AG08396 (cell line): ENCODE measurements around the gene HUNK.
"Not testable (repeated sequence)": the region's sequence is repeated elsewhere in the genome, so short reads cannot be mapped to it uniquely, and the experiment has no call there.

ENCODE experiments used
- DNase-seq: peaks from one replicate; pipeline ENCODE4 v3.0.0; 2012; ENCODE audit warnings: low spot score, mixed read lengths

Gene HUNK

DNA sequence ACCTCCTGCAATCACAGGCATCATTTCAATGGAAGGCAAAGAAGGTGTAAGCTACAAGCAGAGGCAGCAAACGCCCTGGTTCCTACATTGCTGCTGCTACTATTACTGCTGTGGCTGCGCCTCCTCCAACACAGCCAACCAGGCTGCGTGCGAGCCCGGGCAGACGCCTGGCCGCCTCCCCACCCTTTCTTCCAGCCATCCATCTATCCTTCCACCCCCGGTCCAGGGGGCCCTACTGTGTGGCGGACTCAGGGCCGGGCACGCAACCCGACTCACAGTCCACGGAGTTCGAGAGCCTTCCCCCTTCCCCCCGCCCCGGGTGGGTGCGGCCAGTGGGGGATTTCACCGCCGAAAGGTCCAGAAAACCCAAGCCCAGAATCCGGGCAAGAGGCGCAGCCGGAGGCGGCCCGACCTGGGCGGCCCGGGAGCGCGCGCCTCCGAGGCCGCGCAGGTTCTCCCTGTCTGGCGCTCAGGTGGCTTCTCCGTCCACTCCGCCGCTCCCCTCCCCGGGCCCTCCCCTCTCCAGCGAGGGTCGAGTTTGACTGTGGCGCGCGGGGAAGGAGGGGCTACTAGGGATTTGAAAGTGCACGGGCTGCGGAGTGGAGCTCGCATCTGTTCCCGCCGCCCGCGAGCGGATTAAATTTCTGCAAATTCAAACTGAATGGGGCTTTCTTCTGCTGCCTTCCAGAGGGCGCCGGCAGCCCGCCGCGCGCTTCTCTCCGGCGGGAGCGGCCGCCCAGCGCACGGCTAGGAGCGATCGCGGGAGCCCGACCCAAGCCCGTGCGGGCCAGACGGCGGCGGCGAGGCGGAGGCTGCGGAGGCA, at the start of gene HUNK:
HUNK (plus strand) TSS at position 569 of the 823 bp plus-strand sequence. CDS start 655 bp downstream, outside the sequence.
- peak; percentile 72 for DNase-seq

DNA sequence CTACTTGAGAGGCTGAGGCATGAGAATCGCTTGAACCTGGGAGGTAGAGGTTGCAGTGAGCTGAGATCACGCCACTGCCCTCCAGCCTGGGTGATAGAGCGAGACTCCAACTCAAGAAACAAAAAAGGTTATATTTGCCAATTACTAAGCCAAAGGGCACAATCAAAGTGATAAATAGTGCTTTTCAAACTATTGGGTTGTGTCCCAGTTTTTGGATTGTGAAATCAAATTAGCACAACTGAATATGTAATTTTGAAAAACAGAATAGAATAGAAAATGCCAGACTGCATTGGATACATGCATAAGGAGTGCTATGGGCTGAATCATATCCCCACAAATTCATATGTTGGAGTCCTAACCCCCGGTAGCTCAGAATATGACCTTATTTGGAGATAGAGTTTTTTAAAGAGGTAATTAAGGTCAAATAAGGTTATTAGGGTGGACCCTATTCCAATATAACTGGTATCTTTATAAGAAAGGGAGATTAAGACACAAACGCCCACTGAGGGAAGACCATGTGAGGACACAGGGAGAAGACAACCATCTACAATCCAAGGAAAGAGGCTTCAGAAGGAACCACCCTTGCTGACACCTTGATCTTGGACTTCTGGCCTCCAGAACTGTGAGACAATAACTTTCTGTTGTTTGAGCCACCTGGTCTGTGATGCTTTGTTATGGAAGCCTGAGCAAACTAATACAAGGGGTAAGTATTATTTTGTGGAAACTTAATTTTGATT, 42.9 kb upstream of the HUNK start:
- DNase-seq = no peak

DNA sequence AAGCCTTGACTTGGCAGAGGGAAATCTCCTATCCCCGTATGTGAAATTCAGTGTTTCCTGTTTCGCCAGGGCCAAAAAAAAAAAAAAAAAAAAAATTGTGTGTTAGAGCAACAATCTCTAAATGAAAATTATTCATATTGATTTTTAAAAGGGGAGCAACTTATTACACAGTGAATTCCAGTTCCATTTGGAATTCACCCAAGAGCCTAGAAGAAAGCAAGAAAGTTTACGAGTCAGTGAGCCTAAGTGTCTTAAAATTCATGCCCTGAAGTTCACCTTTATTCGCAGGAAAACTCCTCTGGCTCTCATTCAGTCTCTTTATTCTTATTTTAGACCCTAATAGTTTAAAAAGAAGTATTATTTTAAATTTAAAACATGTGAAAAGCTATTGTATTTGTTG, 42.1 kb upstream of the HUNK start:
- no peak for DNase-seq

DNA sequence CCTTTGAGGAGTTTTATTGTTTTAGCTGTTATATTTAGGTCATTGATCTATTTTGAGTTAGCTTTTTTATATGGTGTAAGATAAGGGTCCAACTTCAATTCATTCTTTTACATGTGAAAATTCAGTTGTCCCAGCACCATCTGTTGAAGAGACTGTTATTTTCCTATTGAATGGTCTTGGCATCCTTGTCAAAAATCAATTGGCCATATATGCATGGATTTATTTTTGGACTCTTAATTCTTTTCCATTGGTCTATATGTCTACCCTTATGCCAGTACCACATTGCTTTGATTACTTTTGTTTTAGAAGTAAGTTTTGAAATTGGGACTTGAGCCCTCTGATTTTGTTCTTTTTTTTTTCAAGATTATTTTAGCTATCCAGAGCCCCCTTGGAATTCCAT, 35.8 kb upstream of the HUNK start:
- no peak for DNase-seq

DNA sequence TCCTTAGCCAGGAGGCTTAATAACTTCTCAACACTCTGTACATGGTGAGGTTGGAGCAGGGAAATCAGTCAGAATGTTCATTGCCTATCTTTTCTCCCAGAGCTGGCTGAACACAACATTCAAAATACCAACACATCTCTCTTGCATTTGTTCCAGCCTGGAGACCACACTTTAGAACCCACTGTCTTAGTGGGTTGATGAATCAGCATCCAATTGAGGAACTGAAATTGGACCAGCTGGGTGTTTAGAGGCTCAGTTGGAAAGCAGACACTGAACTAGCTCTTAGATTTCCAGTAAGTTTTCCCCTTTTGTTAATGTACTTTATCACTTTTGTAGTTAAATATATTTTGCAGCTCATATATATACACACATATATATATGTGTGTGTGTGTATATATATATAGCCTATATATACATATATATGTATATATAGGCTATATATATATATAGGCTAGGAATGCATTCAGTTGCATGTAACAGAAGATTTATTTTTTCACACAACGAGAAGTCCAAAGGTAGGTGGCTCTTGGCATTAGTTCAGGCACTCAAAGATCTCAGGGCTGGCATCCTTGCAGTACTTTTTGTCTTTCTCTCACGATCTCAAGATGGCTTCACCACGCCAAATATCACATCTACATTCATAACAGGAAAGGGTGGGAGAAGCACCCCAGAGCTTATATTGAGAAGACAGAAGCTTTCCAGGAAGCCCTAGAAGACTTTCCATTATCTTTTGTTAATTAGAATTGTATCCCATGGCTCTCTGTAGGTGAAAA, 35.0 kb upstream of the HUNK start:
- no peak for DNase-seq

DNA sequence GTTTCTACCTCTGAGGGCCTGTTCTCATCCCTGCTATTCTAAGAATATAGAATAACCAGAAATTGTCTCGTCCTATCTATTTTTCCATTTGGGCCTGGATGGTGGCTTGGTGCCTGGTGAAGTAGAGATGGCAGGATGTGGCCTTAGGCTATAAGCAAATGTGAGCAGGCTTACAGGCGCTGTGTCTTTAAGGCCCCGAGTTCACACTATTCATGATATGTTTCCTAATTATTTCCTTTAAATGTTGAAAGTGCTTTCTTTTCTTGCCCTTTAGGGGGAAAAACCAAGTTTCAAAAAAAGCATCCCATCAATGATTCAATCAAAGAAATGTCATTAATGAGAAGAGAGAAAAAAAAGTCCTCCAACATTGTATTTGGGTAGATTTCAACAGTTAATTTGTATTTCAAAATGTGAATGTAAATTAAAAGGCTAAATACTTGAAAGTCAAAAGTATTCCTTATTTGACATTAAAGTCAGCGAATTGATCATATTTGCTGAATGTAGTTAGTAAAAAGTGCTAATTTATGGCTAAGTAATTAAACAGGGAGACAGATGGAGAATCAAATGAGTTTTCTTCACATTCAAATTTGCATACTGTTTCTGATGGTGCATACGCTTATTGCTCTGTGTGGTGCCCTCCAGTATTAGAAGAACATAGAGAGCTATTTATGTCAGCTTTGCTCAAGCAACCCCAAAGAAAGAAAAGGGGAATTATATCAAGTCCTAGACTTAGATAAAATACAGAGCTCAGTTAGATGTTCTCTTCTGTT, 34.0 kb upstream of the HUNK start:
- DNase-seq = no peak

DNA sequence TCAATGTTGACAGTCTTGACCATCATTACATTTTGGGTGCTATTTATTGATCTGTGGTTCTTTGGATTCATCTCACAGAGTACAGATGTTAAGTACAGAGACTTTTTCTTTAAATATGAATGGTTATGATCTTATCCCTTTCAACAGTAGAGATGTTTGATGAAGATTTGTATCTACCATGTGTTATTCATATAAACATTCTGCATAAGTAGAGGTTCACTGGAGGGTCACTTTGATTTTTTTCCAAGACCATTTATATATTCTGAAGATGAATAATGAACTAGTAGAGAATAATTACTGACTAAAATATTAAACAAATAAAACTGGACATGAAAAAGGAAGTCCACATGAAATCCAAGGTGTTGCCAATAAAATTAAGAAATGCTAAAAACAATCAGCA, 28.6 kb upstream of the HUNK start:
- DNase-seq = no peak

DNA sequence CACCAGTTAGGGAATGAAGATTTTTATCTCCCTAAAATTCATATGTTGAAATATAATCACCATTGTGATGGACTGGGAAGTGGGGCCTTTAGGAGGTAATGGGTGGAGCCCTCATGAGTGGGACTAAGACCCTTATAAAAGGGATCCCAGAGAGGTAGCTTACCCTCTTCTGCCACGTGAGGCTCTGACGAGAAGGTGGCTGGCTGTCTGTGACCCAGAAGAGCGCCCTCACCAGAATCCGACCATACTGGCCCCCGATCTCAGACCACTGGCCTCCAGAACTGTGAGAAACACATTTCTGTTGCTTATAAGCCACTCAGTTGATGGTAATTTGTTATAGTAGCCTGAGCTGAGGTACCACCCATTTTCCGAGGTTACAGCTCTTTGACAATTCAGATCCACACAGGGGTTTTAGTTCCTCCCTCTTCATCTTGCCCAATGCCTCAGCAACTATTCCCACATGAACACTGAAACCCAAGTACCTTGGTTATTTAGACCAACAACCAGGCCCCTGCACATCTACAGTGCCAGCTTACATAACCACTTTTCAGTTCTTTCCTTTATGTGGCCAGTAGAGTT, 27.6 kb upstream of the HUNK start:
- no peak for DNase-seq

DNA sequence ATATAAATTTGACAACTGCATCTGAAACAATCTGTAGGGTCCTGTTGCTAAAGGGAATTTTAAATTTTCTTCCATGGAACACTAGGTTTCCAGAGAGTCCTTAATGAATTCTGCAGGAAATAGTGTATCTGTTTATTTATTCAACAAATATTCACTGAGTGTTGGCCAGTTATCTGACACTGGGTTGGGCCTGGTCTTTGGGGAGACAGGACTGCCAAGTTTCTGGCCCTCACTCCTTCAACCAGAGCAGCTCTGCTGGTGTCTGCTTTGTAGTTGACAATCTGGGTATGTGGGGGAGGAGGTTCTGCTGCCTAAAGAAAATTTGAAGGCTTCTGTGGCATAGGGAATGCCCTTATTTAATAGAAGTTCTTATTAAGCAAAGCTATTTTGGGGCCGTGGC, 26.1 kb upstream of the HUNK start:
- DNase-seq = no peak

DNA sequence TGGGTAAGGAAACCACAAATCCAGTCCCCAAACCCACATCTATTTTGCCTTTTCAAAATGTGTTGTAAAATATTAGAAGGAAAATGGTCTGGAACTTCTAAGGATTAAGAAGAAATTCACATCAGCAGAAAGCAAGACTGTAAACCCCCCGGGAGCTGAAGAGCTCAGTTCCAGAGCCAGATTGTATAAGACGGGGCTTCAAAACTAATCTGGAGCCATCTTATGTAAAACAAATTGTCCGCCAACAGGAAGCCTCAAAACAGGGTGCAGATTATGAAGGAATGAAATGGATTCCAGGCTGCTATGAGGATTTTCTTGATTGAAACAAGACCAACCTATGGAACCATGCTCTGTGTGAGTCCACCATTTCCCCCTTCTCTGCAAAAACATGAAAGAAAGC, 25.1 kb upstream of the HUNK start:
- DNase-seq = no peak

DNA sequence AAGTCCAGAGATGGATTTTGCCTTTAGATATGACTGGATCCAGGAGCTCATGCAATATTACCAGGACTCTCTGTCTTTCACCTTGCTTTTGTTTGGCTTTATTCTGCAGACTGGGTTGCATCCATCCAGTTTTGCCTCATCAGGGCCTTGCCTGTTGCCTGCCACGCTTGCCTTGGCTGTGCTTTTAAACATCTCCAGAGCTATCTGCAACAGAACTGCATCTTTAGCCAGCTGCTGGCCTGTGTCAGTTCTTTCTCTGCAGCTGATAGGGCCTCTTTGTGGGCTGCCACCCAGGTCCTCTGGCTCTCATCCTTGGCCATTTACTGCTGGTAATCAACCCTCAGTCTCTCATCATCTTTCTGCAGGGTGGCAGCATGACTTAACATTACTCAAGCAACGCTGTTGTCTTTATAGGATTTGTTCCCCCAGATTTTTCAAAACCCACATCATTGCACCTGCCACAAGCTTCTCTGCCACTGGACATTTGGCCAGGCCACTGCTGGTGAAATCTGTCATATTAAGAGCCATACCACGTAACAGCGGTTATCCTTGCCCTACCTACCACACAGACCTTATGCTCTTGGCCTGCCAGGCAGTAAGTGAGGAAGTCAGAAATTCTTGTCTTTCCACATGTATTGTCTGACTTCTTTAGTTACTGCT, 24.4 kb upstream of the HUNK start:
- no peak for DNase-seq

DNA sequence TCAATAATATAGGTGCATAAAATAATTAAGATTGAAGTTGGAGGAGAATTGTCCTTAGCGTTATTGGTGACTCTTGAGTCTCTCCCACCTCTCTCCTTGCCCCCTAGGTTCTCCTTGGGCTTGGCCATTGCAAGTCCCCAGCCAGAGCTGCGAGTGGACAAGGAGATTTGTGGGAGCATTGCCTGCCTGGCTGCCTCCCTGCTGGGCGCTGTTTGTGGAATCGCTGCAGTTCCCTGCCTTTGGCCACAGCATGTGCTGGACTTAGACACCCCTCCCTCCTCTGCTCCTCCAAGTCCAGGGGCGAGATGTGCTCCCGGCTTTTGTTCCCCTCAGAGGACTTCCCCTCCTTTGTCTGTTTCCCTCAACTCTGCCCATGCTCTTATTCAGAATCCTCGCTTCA, 21.9 kb upstream of the HUNK start:
- no peak for DNase-seq

DNA sequence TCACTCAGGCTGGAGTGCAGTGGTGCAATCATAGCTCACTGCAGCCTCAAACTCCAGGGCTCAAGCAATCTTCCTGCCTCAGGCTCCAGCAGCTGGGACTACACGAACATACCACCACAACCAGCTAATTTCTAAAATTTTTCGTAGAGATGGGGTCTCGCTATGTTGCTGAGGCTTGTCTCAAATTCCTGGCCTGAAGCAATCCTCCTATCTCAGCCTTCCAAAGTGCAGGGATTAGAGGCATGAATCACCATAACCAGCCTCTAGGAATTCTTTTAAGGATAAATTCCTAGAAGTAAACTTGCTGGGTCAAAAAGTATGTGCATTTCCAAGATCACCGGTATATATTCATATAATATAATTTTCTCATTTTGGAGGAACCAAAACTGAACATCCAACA, 17.6 kb upstream of the HUNK start:
- DNase-seq = no peak

DNA sequence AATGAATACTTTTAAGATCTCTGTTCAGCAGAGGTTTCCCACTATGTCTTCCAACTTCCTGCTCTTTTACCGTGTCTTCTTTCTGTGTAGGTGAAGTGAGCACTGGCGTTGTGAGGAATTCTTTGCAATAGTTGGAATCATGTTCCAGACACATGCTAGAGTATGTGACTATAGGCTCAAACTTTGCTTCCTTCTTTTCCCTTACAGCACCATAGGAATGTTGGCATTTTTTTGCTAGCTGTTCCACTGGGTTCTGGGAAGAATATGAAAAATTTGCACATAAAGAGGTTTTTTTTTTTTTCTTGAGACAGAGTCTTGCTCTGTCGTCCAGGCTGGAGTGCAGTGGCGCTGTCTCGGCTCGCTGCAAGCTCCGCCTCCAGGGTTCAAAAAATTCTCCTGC, 15.7 kb upstream of the HUNK start:
- no peak for DNase-seq

DNA sequence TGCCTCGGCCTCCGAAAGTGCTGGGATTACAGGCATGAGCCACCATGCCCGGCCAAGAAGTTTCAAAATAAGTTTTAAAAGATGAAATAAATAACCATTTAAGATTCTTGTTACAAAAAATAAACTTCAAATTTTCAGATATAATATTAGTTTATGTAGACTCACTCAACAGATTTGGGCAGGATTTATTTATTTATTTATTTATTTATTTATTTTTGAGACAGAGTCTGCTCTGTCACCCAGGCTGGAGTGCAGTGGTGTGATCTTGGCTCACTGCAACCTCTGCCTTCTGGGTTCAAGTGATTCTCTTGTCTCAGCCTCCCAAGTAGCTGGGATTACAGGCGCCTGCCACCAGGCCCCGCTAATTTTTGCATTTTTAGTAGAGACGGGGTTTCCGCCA, 15.2 kb upstream of the HUNK start:
- not testable (repeated sequence) for DNase-seq

DNA sequence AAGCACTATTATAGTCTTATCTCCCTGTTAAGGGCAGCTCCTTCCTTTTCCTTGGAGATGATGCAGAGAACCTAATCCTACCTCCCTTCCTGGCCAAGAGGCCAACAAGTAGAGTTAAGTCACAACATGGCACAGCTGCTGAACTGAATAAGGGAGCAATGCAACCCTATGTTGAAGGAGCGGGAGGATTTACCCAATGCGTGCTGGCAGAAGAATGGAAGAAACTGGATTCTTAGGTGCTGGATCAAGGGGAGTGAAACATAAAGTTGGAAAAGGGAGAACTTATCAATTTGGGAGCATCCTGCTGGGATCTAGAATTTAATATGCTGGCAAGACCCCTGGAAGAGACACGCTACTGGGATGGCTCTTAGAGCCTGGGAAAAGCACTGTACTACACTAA, 12.0 kb upstream of the HUNK start:
- DNase-seq = no peak

DNA sequence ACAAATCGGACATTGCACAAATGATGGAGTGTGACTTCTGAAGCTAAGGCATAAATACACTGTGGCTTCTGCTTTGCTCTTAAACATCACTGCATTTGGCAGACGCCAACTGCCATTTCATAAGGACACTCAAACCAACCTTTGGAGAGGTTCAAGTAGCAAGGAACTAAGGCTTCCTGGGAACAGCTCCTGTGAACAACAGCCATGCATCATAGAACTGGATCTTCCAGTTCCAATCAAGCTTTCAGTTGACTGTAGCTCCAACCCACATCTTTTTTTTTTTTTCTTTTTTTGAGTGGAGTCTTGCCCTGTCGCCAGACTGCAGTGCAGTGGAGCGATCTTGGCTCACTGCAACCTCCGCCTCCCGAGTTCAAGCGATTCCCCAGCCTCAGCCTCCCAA, 10.7 kb upstream of the HUNK start:
- no peak for DNase-seq

DNA sequence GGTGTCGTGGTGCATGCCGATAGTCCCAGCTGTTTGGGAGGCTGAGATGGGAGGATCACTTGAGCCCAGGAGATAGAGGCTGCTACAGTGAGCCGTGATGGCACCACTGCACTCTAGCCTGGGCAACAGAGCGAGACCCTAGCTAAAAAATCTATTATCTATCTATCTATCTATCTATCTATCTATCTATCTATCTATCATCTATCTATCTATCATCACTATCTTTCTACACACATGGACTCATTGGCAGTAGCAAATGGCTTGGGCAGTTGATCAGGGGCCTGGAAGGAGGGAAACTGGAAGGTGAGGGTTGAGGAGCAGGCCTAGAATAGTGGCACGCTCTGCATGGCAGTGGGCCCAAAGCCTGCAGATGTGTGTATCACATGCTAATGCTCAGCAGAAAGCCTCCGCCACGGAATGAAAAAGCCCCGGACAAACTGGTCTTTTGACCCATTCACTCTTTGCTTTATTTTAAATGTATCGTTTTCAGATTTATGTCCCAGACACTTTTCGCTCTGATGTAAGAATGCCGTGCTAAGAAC, 7.3 kb upstream of the HUNK start:
- no peak for DNase-seq

DNA sequence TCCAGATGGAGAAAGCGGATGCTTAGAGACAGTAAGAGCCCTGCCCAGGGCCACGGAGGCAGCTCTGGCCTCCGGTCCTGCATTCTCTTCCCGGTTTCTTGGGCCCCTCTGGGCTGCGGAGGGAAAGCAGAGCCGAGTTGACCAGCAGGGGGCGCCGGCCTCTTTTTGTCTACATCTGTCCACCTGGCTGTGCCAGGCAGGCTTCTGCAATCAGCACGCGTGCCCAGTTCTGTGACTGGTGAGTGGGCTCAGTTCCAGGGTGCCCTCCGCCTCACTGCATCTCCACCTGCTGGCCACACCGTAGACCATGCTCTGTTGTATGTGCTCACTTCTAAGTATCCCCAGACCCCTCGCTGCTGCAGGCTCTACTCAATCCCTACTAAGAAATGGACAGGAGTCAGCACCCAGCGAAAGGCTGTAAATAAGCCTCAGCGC, 6.7 kb upstream of the HUNK start:
- peak; percentile 83 for DNase-seq

DNA sequence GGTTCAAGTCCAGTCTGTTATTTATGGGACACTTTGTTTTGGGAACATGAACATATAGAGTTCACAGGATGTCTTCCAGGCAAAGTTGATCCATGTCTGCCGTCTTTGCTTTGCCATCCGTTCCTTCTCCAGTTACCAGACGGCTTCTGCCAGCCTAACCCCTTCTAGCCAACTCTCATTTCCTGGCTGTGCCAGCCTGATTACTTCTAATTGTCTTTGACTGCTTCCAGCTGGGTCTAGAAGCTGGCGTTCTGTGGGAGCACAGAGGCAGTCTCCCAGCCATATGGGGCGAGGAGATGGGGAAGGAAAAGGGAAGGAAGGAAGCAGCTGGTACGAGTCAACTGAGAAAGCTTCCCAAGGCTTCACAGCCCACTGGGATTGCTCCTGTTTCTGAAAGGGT, 3.1 kb upstream of the HUNK start:
- DNase-seq = no peak
